CD4-positive, alpha-beta T cell (primary cell): ENCODE data around the gene DMKN. TPM values are rescaled to one million over a fixed set of nuclear protein-coding genes. Genes with fewer than 3 reads are reported as not detected.

Experiments
- ATAC-seq: fragments of 200-7000 bp; cut with Tn5 transposase; one replicate; pipeline ENCODE4 v1.10.0; 2022; ENCODE audit warnings: mild to moderate bottlenecking; ENCODE audit not compliant: poor library complexity
- CTCF ChIA-PET: fragments of 350-600 bp; sonication (Branson Sonifier 250); formaldehyde crosslinking; loops from one replicate; lab custom pipeline; 2021; ENCODE audit warnings: antibody characterized with exemption, inconsistent platforms; lab: Charles Lee
- POLR2A ChIA-PET: fragments of 350-600 bp; sonication (Branson Sonifier 250); formaldehyde crosslinking; loops from one replicate; lab custom pipeline; 2021; ENCODE audit warnings: antibody characterized with exemption, inconsistent platforms; lab: Charles Lee
- DNase-seq, 14 experiments: peaks; one replicate each; pipeline ENCODE4 v3.0.0-alpha.2; 2013 to 2020; ENCODE audit warnings: mixed read lengths in 2 of 14
- H3K27ac ChIP-seq, 2 donors: one replicate each; pipeline versions ENCODE4 v1.5.1 to v1.7.0; 2013; ENCODE audit warnings: low read length in 2 of 2, low read depth in 1 of 2, mild to moderate bottlenecking in 1 of 2
- H3K27me3 ChIP-seq, 2 experiments: 1 replicate in 1 of 2; 2 replicates in 1 of 2; pipeline versions ENCODE4 v1.6.1 to v1.7.0; 2013; ENCODE audit warnings: low read length in 2 of 2, control low read depth in 1 of 2, mild to moderate bottlenecking in 1 of 2, moderate library complexity in 1 of 2; ENCODE audit not compliant: insufficient read depth in 2 of 2, control insufficient read depth in 1 of 2
- H3K36me3 ChIP-seq: one replicate; pipeline ENCODE4 v1.6.1; 2013; ENCODE audit warnings: low read length, control low read depth; ENCODE audit not compliant: insufficient read depth
- H3K4me1 ChIP-seq: one replicate; pipeline ENCODE4 v1.6.1; 2013; ENCODE audit warnings: low read length, control low read depth; ENCODE audit not compliant: insufficient read depth
- H3K4me3 ChIP-seq: one replicate; pipeline ENCODE4 v1.5.1; 2013; ENCODE audit warnings: mild to moderate bottlenecking, low read length, moderate library complexity
- H3K9me3 ChIP-seq, 2 experiments: 1 replicate in 1 of 2; 2 replicates in 1 of 2; pipeline versions ENCODE4 v1.6.1 to v1.7.0; 2013; ENCODE audit warnings: low read length in 2 of 2, mild to moderate bottlenecking in 2 of 2, control low read depth in 1 of 2, moderate library complexity in 1 of 2; ENCODE audit not compliant: control insufficient read depth in 1 of 2, insufficient read depth in 1 of 2
- H3K27ac Mint-ChIP-seq: one replicate; pipeline ENCODE4 v1.8.0; 2020; ENCODE audit warnings: mixed read lengths
- H3K27me3 Mint-ChIP-seq: one replicate; pipeline ENCODE4 v1.8.0; 2021; ENCODE audit warnings: mixed read lengths
- H3K36me3 Mint-ChIP-seq: one replicate; pipeline ENCODE4 v1.8.0; 2021; ENCODE audit warnings: low read depth, mixed read lengths
- H3K4me1 Mint-ChIP-seq: one replicate; pipeline ENCODE4 v1.8.0; 2021; ENCODE audit warnings: low read depth, mixed read lengths
- H3K4me3 Mint-ChIP-seq: one replicate; pipeline ENCODE4 v1.8.0; 2020; ENCODE audit warnings: mild to moderate bottlenecking, mixed read lengths
- H3K9me3 Mint-ChIP-seq: one replicate; pipeline ENCODE4 v1.8.0; 2020; ENCODE audit warnings: mixed read lengths
- CTCF ChIP-seq: fragments of 200-600 bp; IDR thresholded peaks from one replicate; pipeline ENCODE4 v1.8.0; 2022; ENCODE audit warnings: antibody characterized with exemption, mild to moderate bottlenecking
- intact Hi-C, 2 experiments: fragments of 100-400 bp; cut with DNase I in 1 of 2; cut with micrococcal nuclease in 1 of 2; formaldehyde crosslinking; loops; one replicate each; pipeline versions ENCODE4 v1.15.1 to v1.9.0; 2023 to 2025; cut with DNase I, micrococcal nuclease
- total RNA-seq, 174 experiments: library from RNA in 2 of 174; stranded (reverse) in 2 of 174; gene quantifications; one replicate each; pipeline ENCODE4 v1.2.3 and lab custom pipeline; 2021 to 2026

The DMKN gene
- total RNA-seq, 2 experiments from 2014 or later: not detected

DNA sequence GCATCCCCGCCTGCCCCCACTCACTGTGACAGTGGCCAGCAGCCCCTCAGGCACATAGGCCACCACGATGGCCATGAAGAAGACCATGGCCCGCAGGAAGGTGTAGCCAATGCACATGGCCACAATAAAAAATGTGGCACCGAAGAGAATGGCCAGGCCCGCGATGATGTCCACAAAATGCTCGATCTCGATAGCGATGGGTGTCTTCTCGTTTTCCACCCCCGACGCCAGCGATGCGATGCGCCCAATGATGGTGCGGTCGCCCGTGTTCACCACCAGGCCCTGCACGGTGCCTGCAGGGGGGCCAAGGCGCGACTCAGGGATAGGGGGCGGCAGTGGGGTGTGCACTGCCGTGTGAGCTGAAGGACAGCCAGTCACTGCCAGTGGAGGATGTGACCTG is 46.3 kb upstream of the DMKN start:
- peaks cover 17% of the 10 kb centered on the region for H3K4me1 ChIP-seq

DNA sequence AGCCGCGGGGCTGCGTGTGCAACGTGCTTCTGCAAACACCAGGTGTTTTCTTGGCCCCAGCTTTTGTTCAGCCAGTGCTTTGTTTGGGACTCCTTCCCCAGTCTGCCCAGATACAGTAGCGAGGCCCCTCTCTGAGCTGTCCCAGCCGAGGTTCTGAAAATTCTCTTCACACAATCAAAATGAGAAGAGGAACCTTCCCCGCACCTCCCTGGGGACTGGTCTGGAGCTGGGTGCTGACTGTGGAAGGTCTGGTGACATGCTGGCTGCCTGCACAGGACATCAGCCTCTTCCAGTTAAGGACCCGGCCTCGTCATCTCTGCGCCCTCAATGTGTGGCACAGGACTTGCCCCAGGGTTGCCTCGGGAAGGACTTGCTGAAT is 45.8 kb upstream of the DMKN start:
- H3K27ac ChIP-seq: no peak overlapping the region
- peaks cover 17% of the 10 kb centered on the region for H3K4me1 ChIP-seq
- Mint-ChIP-seq H3K27ac (no peak overlapping the region), H3K36me3 (no peaks in the 10 kb centered on the region), H3K27me3 (peaks cover 64% of the 10 kb centered on the region), H3K4me1 (peaks cover 15% of the 10 kb centered on the region), H3K9me3 (no peaks in the 10 kb centered on the region), H3K4me3 (no peak overlapping the region)
- ChIA-PET POLR2A (no interaction called here), CTCF (no interaction called here)
- DNase-seq (no peak), ATAC-seq (no peak)
- no peak overlapping the region for H3K4me3 ChIP-seq
- no peaks in the 10 kb centered on the region for H3K36me3 ChIP-seq
- peaks cover 0 to 16% of the 10 kb centered on the region in 2 experiments for H3K9me3 ChIP-seq
- H3K27me3 ChIP-seq: peaks cover 15 to 36% of the 10 kb centered on the region in 2 experiments
- TF ChIP-seq CTCF: no peak
- intact Hi-C loops: no loop called here

More for the DNA sequence above, 46.3 kb upstream of the DMKN start:
- ChIA-PET POLR2A (no interaction called here), CTCF (no interaction called here)
- H3K9me3 Mint-ChIP-seq: no peaks in the 10 kb centered on the region
- DNase-seq (peak in 1 of 14 experiments; percentile 9), ATAC-seq (no peak)
- peaks cover 15% of the 10 kb centered on the region for H3K4me1 Mint-ChIP-seq
- TF ChIP-seq CTCF: no peak
- intact Hi-C loops: loop anchor here in 1 of 2 experiments (10.0 kb wide), 1 partner anchor 115 kb away; no protein-coding TSS in a partner anchor
- Histone ChIP-seq H3K27ac (no peak overlapping the region), H3K27me3 (peaks cover 15 to 36% of the 10 kb centered on the region in 2 experiments), H3K9me3 (peaks cover 0 to 16% of the 10 kb centered on the region in 2 experiments), H3K36me3 (no peaks in the 10 kb centered on the region), H3K4me3 (no peak overlapping the region)
- H3K36me3 Mint-ChIP-seq: no peaks in the 10 kb centered on the region
- no peak overlapping the region for H3K27ac Mint-ChIP-seq
- H3K27me3 Mint-ChIP-seq: peaks cover 69% of the 10 kb centered on the region
- H3K4me3 Mint-ChIP-seq: no peak overlapping the region

DNA sequence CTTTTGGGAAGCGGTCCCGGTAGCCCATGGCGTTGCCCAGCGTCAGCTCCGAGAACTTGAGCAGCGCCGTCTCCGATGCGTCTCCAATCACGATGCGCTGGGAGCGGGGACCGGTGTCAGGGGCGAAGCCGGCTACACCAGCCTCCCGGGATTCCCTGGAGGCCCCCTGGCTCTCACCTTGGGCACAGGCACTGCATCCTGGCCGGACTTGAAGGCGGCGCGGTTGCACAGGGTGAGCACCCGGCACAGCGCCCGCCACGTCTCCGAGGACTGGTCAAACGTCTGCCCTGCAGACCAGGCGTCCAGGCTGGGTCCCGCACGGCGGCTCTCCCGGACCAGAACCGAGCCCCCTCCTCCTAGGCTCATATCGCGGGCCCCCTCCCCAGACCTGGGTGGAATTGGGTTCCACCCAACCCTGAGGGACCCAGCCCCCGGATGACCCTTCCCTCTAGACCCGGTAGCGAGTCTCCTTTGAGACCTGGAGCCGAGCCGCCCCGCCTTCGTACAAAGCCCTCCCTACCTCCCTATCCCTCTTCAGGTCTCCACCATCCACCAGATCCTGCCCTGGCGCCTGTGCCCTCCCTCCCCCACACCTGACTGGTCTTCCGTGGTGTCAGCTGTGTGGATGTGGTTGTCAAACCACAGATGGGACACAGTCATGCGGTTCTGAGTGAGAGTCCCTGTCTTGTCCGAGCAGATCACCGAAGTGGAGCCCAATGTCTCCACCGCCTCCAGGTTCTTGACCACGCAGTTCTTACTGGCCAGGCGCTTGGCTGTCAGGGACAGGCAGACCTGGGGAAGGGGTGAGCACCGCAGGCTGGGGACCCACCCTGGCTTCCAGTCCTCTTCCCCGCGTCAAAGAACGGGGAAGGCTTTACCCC is 45.2 kb upstream of the DMKN start:
- H3K36me3 ChIP-seq: no peaks in the 10 kb centered on the region
- no peak for ATAC-seq
- ChIA-PET POLR2A (interaction anchor here (0.7 kb wide), 1 partner anchor 51 kb away, joined by 3 read pairs; no protein-coding TSS in a partner anchor), CTCF (no interaction called here)
- peaks cover 15 to 34% of the 10 kb centered on the region in 2 experiments for H3K27me3 ChIP-seq
- H3K4me3 ChIP-seq: peak overlapping the region; percentile 28
- H3K27ac Mint-ChIP-seq: no peak overlapping the region
- H3K4me1 ChIP-seq: peaks cover 17% of the 10 kb centered on the region
- H3K9me3 ChIP-seq: peaks cover 0 to 16% of the 10 kb centered on the region in 2 experiments
- H3K36me3 Mint-ChIP-seq: no peaks in the 10 kb centered on the region
- H3K9me3 Mint-ChIP-seq: no peaks in the 10 kb centered on the region
- peaks cover 63% of the 10 kb centered on the region for H3K27me3 Mint-ChIP-seq
- no peak overlapping the region for H3K27ac ChIP-seq
- no peak overlapping the region for H3K4me3 Mint-ChIP-seq
- intact Hi-C loops: no loop called here
- peaks cover 15% of the 10 kb centered on the region for H3K4me1 Mint-ChIP-seq
- TF ChIP-seq CTCF: no peak
- DNase-seq: peak in 1 of 14 experiments; percentile 17
